K562 (cell line): ENCODE measurements around the gene ATP6V0A1. TPM values are rescaled to one million over a fixed set of nuclear protein-coding genes. Genes with fewer than 3 reads are reported as not detected.

Experiments used
- EP400 ChIP-seq: fragments of 450-650 bp; IDR thresholded peaks from 2 replicates; pipeline ENCODE4 v1.6.1; 2017; ENCODE audit warnings: antibody characterized with exemption, mild to moderate bottlenecking, moderate library complexity
- HMGN3 ChIP-seq: IDR thresholded peaks from 2 replicates; pipeline ENCODE4 v1.6.1; 2011; ENCODE audit warnings: borderline replicate concordance, low read depth, mild to moderate bottlenecking, mixed read lengths, low read length; ENCODE audit not compliant: insufficient read length; ENCODE audit errors: extremely low read depth
- MGA ChIP-seq: fragments of 450-650 bp; IDR thresholded peaks from 2 replicates; pipeline ENCODE4 v1.6.1; 2016; ENCODE audit warnings: mild to moderate bottlenecking, moderate library complexity
- MYBL2 ChIP-seq, 2 experiments: fragments of 450-650 bp in 1 of 2; sonication (generic) in 1 of 2; formaldehyde crosslinking in 1 of 2; IDR thresholded peaks; 2 replicates each; pipeline versions ENCODE4 v1.6.1 to v1.8.1; 2017 to 2022; ENCODE audit warnings: borderline replicate concordance in 1 of 2, inconsistent platforms in 1 of 2, low read depth in 1 of 2, mild to moderate bottlenecking in 1 of 2, missing genetic modification reagents in 1 of 2, moderate library complexity in 1 of 2
- NCOA4 ChIP-seq: fragments of 450-650 bp; IDR thresholded peaks from 2 replicates; pipeline ENCODE4 v1.6.1; 2018; ENCODE audit warnings: mild to moderate bottlenecking; ENCODE audit not compliant: partially characterized antibody
- NFIC ChIP-seq: fragments of 450-650 bp; IDR thresholded peaks from 2 replicates; pipeline ENCODE4 v1.6.1; 2017; ENCODE audit warnings: mild to moderate bottlenecking, inconsistent platforms
- POLR2A ChIP-seq: fragments of 450-650 bp; conservative IDR thresholded peaks from 2 replicates; pipeline ENCODE4 v1.6.1; 2016
- POLR2AphosphoS5 ChIP-seq: IDR thresholded peaks from 2 replicates; pipeline ENCODE4 v1.6.1; 2011; ENCODE audit warnings: mild to moderate bottlenecking, low read depth, low read length, moderate library complexity; ENCODE audit not compliant: control insufficient read depth, insufficient read depth
- RBFOX2 ChIP-seq: fragments of 200-400 bp; formaldehyde crosslinking; IDR thresholded peaks from 2 replicates; pipeline ENCODE4 v1.6.1; 2017; ENCODE audit warnings: low read depth, mild to moderate bottlenecking, low read length, moderate library complexity
- RCOR1 ChIP-seq, 2 experiments: IDR thresholded peaks; 2 replicates each; pipeline ENCODE4 v1.6.1; 2012; ENCODE audit warnings: low read depth in 2 of 2, low read length in 2 of 2, borderline replicate concordance in 1 of 2, improper control_type of control experiment in 1 of 2
- ZNF41 ChIP-seq: fragments of 250-450 bp; sonication (Bioruptor Pico); conservative IDR thresholded peaks from 2 replicates; pipeline ENCODE4 v1.4.0; 2020; ENCODE audit warnings: mild to moderate bottlenecking
- polyA plus RNA-seq, 8 experiments: library from polyadenylated mRNA; depleted of rRNA in 4 of 8; stranded (reverse) in 5 of 8; unstranded in 3 of 8; fragments of >200 nt; fragmentation: Nextera tagmentation in 2 of 8; fragmentation: Illumina TruSeq in 1 of 8; extraction: Ambion mirVana in 2 of 8; extraction: Trizol in 1 of 8; gene quantifications; 2 replicates each; pipeline versions ENCODE4 v1.2.1 to v1.2.3, GENCODE V29; 2011 to 2014; ENCODE audit warnings: inconsistent platforms in 1 of 8, missing spikeins in 1 of 8
- total RNA-seq, 7 experiments: library from RNA; depleted of rRNA in 6 of 7; stranded (reverse); fragments of >200 nt in 6 of 7; fragmentation: Illumina TruSeq in 2 of 7; extraction: Trizol in 2 of 7; gene quantifications; 2 replicates each; pipeline versions ENCODE4 v1.2.1 to v1.2.3, GENCODE V29; 2011 to 2021; ENCODE audit warnings: low replicate concordance in 1 of 7
- TF ChIP-seq, protein P1 (sequence below): sonication (generic); formaldehyde crosslinking; IDR thresholded peaks from 2 replicates; pipeline ENCODE4 v1.8.0; 2022; ENCODE audit warnings: missing genetic modification reagents, mild to moderate bottlenecking, borderline replicate concordance
- TF ChIP-seq, protein P2 (sequence below): fragments of 200-800 bp; sonication (Bioruptor generic); IDR thresholded peaks from 2 replicates; pipeline ENCODE4 v1.6.1; 2017; ENCODE audit warnings: missing genetic modification characterization, missing compliant biosample characterization

The ATP6V0A1 gene
- total and polyA plus RNA-seq, 9 of the 15 experiments (the other 6 are each of a cell fraction or from before 2014, with no cell fraction given), result 11.8 to 158 (median 75.5) TPM

DNA sequence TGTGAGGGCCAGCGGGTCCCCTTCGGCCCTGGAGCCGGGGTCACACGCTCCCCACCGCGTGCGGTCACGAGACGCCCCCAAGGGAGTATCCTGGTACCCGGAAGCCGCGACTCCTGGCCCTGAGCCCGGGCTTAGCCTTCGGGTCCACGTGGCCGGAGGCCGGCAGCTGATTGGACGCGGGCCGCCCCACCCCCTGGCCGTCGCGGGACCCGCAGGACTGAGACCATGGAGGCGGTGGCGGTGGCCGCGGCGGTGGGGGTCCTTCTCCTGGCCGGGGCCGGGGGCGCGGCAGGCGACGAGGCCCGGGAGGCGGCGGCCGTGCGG is 77.3 kb downstream of the ATP6V0A1 start, which contains the start of gene NAGLU (continued):
- peak; percentile 85; the same call in 1 of the 2 replicates for TF ChIP-seq MGA
- TF ChIP-seq NFIC, result peak; percentile 96
- TF ChIP-seq RCOR1 (IDR thresholded peaks at IDR 0.05; ENCODE audit: borderline replicate concordance in 1 of 2, low read depth in 2 of 2, low read length in 2 of 2), result no peak; a peak in 1 of 4 replicates
- TF ChIP-seq POLR2A, result peak; percentile 78
- TF ChIP-seq, protein P1, sequence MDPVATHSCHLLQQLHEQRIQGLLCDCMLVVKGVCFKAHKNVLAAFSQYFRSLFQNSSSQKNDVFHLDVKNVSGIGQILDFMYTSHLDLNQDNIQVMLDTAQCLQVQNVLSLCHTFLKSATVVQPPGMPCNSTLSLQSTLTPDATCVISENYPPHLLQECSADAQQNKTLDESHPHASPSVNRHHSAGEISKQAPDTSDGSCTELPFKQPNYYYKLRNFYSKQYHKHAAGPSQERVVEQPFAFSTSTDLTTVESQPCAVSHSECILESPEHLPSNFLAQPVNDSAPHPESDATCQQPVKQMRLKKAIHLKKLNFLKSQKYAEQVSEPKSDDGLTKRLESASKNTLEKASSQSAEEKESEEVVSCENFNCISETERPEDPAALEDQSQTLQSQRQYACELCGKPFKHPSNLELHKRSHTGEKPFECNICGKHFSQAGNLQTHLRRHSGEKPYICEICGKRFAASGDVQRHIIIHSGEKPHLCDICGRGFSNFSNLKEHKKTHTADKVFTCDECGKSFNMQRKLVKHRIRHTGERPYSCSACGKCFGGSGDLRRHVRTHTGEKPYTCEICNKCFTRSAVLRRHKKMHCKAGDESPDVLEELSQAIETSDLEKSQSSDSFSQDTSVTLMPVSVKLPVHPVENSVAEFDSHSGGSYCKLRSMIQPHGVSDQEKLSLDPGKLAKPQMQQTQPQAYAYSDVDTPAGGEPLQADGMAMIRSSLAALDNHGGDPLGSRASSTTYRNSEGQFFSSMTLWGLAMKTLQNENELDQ (CRISPR knock-in tag), result no peak
- no peak for TF ChIP-seq ZNF41 (CRISPR knock-in tag)
- TF ChIP-seq MYBL2 (IDR thresholded peaks at IDR 0.05; ENCODE audit: low read depth), result no peak
- no peak for TF ChIP-seq MYBL2 (CRISPR knock-in tag; IDR thresholded peaks at IDR 0.05; ENCODE audit: borderline replicate concordance)
- TF ChIP-seq NCOA4, result no peak
- TF ChIP-seq HMGN3, result peak; percentile 85
- TF ChIP-seq, protein P2, sequence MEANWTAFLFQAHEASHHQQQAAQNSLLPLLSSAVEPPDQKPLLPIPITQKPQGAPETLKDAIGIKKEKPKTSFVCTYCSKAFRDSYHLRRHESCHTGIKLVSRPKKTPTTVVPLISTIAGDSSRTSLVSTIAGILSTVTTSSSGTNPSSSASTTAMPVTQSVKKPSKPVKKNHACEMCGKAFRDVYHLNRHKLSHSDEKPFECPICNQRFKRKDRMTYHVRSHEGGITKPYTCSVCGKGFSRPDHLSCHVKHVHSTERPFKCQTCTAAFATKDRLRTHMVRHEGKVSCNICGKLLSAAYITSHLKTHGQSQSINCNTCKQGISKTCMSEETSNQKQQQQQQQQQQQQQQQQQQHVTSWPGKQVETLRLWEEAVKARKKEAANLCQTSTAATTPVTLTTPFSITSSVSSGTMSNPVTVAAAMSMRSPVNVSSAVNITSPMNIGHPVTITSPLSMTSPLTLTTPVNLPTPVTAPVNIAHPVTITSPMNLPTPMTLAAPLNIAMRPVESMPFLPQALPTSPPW, result peak; percentile 56
- TF ChIP-seq EP400, result peak; percentile 92; the same call in 1 of the 2 replicates
- TF ChIP-seq POLR2AphosphoS5, result peak; percentile 35; the same call in 1 of the 2 replicates
- TF ChIP-seq RBFOX2, result peak; percentile 92
